SK-N-MC (cell line): ENCODE data around the gene IGF1R.

Experiments
- DNase-seq: peaks from one replicate; pipeline ENCODE4 v3.0.0-alpha.2; 2011; ENCODE audit warnings: low read depth, low spot score
- H3K27ac ChIP-seq: fragments of 200-600 bp; sonication (generic); 2 replicates; pipeline ENCODE4 v1.5.1; 2016; ENCODE audit warnings: mixed run types
- H3K36me3 ChIP-seq: fragments of 200-600 bp; sonication (generic); 2 replicates; pipeline ENCODE4 v1.6.1; 2017; ENCODE audit warnings: antibody characterized with exemption, low read length, mixed read lengths; ENCODE audit not compliant: insufficient read depth
- H3K4me3 ChIP-seq: fragments of 200-600 bp; sonication (generic); 2 replicates; pipeline ENCODE4 v1.5.1; 2016
- H3K9ac ChIP-seq: fragments of 200-600 bp; sonication (generic); 2 replicates; pipeline ENCODE4 v1.8.0; 2017; ENCODE audit warnings: mixed run types, mixed read lengths; ENCODE audit not compliant: insufficient read length
- H3K9me3 ChIP-seq: fragments of 200-600 bp; sonication (generic); 2 replicates; pipeline ENCODE4 v1.6.1; 2017; ENCODE audit warnings: low read depth, mild to moderate bottlenecking, antibody characterized with exemption, low read length, moderate library complexity, mixed read lengths
- EZH2 ChIP-seq: fragments of 200-600 bp; sonication (generic); IDR thresholded peaks from one replicate; pipeline ENCODE4 v1.6.1; 2017; ENCODE audit warnings: antibody characterized with exemption
- FOXP2 ChIP-seq: optimal IDR thresholded peaks from 2 replicates; pipeline ENCODE3; 2011; ENCODE audit warnings: mild to moderate bottlenecking, moderate library complexity; ENCODE audit not compliant: insufficient read depth; ENCODE audit errors: extremely low read length, control extremely low read depth
- POLR2AphosphoS5 ChIP-seq: IDR thresholded peaks from 2 replicates; pipeline ENCODE4 v1.6.1; 2012; ENCODE audit warnings: mild to moderate bottlenecking, low read depth, low read length, borderline replicate concordance

The IGF1R gene

DNA sequence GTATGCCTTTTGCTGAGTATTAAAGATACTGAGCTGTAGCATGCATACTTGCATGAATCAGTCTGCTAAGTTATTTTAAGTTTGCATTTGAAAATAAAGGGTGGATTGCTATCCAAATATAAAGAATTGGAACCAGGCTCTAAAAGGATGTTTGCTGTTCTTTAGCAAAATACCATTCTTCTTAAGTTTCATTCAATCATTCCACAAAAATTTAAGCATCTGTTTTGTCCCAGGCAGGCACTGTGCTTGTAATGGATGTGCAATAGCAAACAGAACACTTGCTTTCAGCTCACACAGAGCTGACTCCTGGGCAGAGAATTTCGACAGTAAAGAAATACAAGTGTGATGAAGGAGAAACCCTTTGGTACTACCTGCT, 208.2 kb downstream of the IGF1R start:
- TF ChIP-seq FOXP2, result no peak
- Histone ChIP-seq H3K9ac (no peak overlapping the region), H3K4me3 (no peak overlapping the region), H3K36me3 (no peaks in the 10 kb centered on the region), H3K9me3 (no peaks in the 10 kb centered on the region), H3K27ac (no peak overlapping the region)
- DNase-seq, result no peak

DNA sequence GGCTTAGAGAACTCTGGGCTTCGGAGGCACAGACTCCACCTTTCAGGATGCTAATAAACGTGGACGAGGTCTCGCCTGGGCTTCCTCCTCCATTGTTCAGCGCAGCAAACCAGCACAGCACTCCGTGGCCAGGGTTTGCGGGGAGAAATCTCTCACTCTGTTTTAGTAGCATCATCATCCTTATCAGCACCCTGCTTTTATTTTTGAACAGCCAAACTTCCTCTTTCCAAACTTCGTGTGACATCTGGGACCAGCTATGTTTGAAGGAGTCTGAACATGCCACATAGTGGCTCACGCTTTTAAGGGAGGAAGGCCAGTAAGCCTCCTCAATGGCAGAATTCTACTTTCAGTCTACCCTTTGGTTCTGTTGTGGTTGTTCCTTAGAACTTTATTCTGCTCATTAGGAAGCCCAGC, 210.3 kb downstream of the IGF1R start:
- no peak for DNase-seq
- Histone ChIP-seq H3K36me3 (no peaks in the 10 kb centered on the region), H3K9ac (no peak overlapping the region), H3K27ac (no peak overlapping the region), H3K4me3 (no peak overlapping the region), H3K9me3 (no peaks in the 10 kb centered on the region)
- TF ChIP-seq FOXP2 (no peak), POLR2AphosphoS5 (no peak), EZH2 (no peak)

DNA sequence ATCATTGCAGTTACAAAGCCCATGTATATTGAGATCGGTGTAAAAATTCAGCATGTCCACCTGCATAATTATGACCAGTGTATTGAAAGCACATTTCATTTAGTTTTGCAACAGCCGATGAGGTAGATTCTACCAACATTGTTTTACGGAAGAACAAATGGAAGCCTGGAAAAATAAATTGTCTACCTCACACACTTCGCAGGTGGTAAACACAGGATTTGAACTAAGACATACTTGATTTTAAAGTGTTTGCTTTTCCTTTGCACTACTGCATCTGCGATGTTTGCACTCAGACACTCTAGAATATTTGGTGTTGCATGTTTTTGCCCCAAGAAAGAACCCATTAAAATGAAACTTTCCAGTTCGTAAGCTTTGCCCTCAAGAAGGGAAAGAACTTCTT, 210.8 kb downstream of the IGF1R start:
- Histone ChIP-seq H3K4me3 (no peak overlapping the region), H3K9me3 (no peaks in the 10 kb centered on the region), H3K36me3 (no peaks in the 10 kb centered on the region), H3K9ac (no peak overlapping the region), H3K27ac (no peak overlapping the region)
- no peak for TF ChIP-seq FOXP2
- no peak for DNase-seq

DNA sequence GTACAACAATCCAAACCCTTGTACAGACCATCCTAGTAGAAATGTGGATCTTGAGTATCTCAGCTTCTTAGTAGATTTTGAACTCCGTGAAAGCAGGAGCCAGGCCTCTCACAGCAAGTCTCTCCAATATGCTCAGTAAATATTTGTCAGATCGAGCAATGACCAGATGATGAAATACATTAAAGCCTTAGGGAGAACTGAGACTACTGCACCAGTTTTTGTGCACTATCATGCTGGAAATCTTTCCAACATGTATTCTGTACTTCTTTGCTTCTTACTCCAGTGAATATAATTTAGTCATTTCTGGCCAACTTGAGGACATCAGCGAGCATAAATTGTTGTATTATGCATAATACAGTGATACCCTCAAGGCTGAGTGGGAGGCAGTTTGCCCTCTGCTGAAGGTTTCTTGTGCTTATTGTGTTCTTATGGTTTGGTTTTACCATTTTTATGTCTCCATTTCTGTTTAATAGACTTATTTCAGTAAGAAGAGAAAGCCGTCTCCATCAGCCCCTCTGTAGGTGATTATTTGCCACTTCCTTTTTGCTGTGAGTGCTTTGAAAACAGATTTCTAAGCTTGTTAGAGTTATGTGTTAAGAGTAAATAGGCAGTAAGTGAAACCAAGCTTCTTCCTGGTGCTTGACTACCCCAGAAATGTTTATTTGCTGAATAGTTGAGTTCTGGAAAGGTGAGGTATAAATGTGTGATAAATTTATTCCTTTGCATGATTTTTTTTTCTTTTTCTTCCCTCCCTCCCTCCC, 212.1 kb downstream of the IGF1R start:
- H3K4me3 ChIP-seq, result peak overlapping the region; percentile 61

GRCh38 chr15:98861188-98861587, 212.8 kb downstream of the IGF1R start:
- Histone ChIP-seq H3K27ac (0 out of 2 replicates have a peak overlapping the region, but pooled peaks have one; percentile 92), H3K9me3 (no peaks in the 10 kb centered on the region), H3K9ac (no peak overlapping the region), H3K4me3 (peak overlapping the region; percentile 61; the same call in 1 of the 2 replicates), H3K36me3 (no peaks in the 10 kb centered on the region)
- TF ChIP-seq FOXP2, result no peak
- TF ChIP-seq EZH2, result no peak
- no peak for TF ChIP-seq POLR2AphosphoS5
- no peak for DNase-seq

More for the DNA sequence above, 212.1 kb downstream of the IGF1R start:
- peak overlapping the region; percentile 92 for H3K27ac ChIP-seq
- H3K36me3 ChIP-seq, result no peaks in the 10 kb centered on the region
- peak overlapping the region; percentile 1 for H3K9ac ChIP-seq
- TF ChIP-seq POLR2AphosphoS5, result peak; percentile 49; the same call in 1 of the 2 replicates
- TF ChIP-seq FOXP2, result no peak
- DNase-seq, result no peak
- no peaks in the 10 kb centered on the region for H3K9me3 ChIP-seq

DNA sequence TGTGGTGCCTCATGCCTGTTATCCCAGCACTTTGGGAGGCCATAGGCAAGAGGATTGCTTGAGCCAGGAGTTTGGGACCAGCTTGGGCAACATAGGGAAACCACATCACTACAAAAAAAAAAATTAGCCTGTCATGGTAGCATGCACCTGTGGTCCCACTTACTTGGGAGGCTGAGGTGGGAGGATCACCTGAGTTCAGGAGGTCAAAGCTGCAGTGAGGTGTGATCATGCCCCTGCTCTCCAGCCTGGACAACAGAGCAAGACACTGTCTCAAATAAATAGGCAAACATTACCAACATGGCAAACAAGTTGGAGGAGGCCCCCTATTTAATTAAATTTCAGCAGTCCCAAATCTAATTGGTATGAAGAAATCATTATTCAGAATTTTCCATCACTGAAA, 215.6 kb downstream of the IGF1R start:
- no peaks in the 10 kb centered on the region for H3K9me3 ChIP-seq
- no peak overlapping the region for H3K27ac ChIP-seq
- H3K4me3 ChIP-seq, result no peak overlapping the region
- DNase-seq, result no peak
- H3K9ac ChIP-seq, result no peak overlapping the region
- TF ChIP-seq FOXP2 (no peak), POLR2AphosphoS5 (no peak), EZH2 (no peak)
- H3K36me3 ChIP-seq, result no peaks in the 10 kb centered on the region

GRCh38 chr15:98865397-98866339, 217.3 kb downstream of the IGF1R start:
- Histone ChIP-seq H3K9me3 (no peaks in the 10 kb centered on the region), H3K27ac (peak overlapping the region; percentile 95), H3K4me3 (peak overlapping the region; percentile 85), H3K36me3 (no peaks in the 10 kb centered on the region), H3K9ac (peak overlapping the region; percentile 88)
- DNase-seq, result no peak
- TF ChIP-seq EZH2 (no peak), FOXP2 (no peak), POLR2AphosphoS5 (peak; percentile 62)

- DNase-seq, result no peak
- Histone ChIP-seq H3K9ac (peak overlapping the region; percentile 88), H3K36me3 (no peaks in the 10 kb centered on the region), H3K4me3 (peak overlapping the region; percentile 85), H3K27ac (peak overlapping the region; percentile 95), H3K9me3 (no peaks in the 10 kb centered on the region)
- no peak for TF ChIP-seq POLR2AphosphoS5
These were observed 218.2 kb downstream of the IGF1R start for GRCh38 chr15:98866511-98866910.

- no peaks in the 10 kb centered on the region for H3K9me3 ChIP-seq
- peak overlapping the region; percentile 58; the same call in 1 of the 2 replicates for H3K27ac ChIP-seq
- TF ChIP-seq FOXP2, result no peak
- TF ChIP-seq EZH2, result no peak
- TF ChIP-seq POLR2AphosphoS5, result no peak
- no peaks in the 10 kb centered on the region for H3K36me3 ChIP-seq
- H3K9ac ChIP-seq, result no peak overlapping the region
- DNase-seq, result no peak
- H3K4me3 ChIP-seq, result 0 out of 2 replicates have a peak overlapping the region, but pooled peaks have one; percentile 21
These were observed 220.2 kb downstream of the IGF1R start for GRCh38 chr15:98868564-98868963.
